GM21526 (cell line): ENCODE data around the gene COX19.

ENCODE experiments used
- ATAC-seq: cut with Tn5 transposase; IDR thresholded peaks from one replicate; pipeline ENCODE4 v1.9.1; 2021; ENCODE audit warnings: moderate library complexity; ENCODE audit not compliant: unreplicated experiment, low FRiP score

Gene COX19

GRCh38 chr7:979886-980571 is 4.7 kb upstream of the COX19 start:
- no peak for ATAC-seq

- ATAC-seq, result no peak
Observed at GRCh38 chr7:979151-979550, 3.8 kb upstream of the COX19 start.

GRCh38 chr7:978416-979091 is 3.2 kb upstream of the COX19 start:
- no peak for ATAC-seq

GRCh38 chr7:978049-978346 is 2.6 kb upstream of the COX19 start:
- no peak for ATAC-seq

- no peak for ATAC-seq
Observed at GRCh38 chr7:977326-978048, 2.1 kb upstream of the COX19 start.

- no peak for ATAC-seq
Observed at GRCh38 chr7:976901-977325, 1.6 kb upstream of the COX19 start.

- ATAC-seq, result no peak
Observed at GRCh38 chr7:975702-976473, 539 bp upstream of the COX19 start.

GRCh38 chr7:974172-974571 is 1.2 kb downstream of the COX19 start:
- ATAC-seq, result no peak

GRCh38 chr7:973312-973711 is 2.0 kb downstream of the COX19 start:
- no peak for ATAC-seq

GRCh38 chr7:972676-973309 is 2.6 kb downstream of the COX19 start:
- ATAC-seq, result no peak

GRCh38 chr7:972110-972509 is 3.2 kb downstream of the COX19 start:
- no peak for ATAC-seq

- no peak for ATAC-seq
Observed at GRCh38 chr7:970744-971143, 4.6 kb downstream of the COX19 start.

GRCh38 chr7:969403-969802 is 5.9 kb downstream of the COX19 start:
- no peak for ATAC-seq

GRCh38 chr7:968205-969105 is 6.9 kb downstream of the COX19 start:
- ATAC-seq, result no peak

GRCh38 chr7:967361-968082 is 7.8 kb downstream of the COX19 start:
- ATAC-seq, result no peak

GRCh38 chr7:966291-967069 is 8.9 kb downstream of the COX19 start:
- no peak for ATAC-seq

- ATAC-seq, result no peak
Observed at GRCh38 chr7:964401-965231, 10.7 kb downstream of the COX19 start.
